GM12872 (cell line): ENCODE results near the gene MICALL1.
A peak's percentile ranks its signal among the peaks of the same experiment; 100 is the strongest.

Experiments used
- CTCF ChIP-seq: IDR thresholded peaks from 3 replicates; pipeline ENCODE4 v1.5.1; 2011; ENCODE audit warnings: low read depth, mild to moderate bottlenecking, low read length, moderate library complexity; ENCODE audit not compliant: insufficient read depth

The MICALL1 gene

GRCh38 chr22:37982938-37983859 lies 77.1 kb downstream of the MICALL1 start:
- peak; percentile 20; the same call in 1 of the 3 replicates for TF ChIP-seq CTCF

DNA sequence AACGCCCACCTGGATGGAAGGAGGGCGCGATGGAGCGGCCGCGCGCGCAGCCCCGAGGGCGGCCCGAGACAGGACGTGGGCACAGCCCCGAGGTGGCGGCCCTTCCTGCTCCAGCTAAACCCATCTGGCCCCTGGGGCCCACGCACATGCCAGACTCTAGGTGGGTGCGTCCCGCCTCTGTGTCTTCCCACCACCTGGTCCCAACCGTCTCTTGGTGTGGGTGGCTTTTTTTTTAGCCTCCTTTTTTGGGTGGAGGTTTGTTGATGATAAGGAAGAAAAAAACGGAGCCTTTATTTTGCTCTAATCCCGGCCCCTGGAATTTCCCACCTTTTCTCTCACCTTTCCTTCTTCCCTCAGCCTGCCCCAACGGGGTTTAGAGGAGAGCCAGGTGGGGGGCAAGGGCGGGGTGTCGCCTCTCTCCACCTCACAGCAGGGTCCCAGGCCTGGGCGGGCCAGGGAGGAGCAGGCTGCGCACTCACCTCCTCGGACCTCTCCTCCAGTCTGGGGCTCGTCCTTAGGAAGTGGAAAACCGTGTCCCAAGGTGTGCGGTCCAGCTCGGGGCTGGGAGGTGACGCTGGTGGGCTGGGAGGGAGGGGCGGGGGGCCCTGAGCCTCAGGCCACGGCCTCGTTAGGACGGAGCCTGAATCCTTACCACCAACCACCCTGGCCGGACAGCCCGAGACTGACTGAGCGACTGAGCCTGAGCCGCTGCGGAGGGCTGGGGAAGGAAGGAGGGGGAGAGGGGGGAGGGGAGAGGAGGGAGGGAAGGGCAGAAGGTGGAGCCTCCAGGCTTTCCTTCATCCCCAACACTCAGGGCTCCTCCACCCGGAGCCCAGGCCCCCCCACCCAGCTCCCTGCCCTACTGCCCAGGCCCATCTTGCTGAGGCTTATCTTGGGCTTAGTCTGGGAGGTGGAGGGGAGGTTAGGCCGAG lies 78.0 kb downstream of the MICALL1 start, which contains the start of gene SOX10:
SOX10 (minus strand) TSS at position 696 of the 932 bp plus-strand sequence. CDS start 771 bp downstream, outside the sequence.
- TF ChIP-seq CTCF, result no peak

DNA sequence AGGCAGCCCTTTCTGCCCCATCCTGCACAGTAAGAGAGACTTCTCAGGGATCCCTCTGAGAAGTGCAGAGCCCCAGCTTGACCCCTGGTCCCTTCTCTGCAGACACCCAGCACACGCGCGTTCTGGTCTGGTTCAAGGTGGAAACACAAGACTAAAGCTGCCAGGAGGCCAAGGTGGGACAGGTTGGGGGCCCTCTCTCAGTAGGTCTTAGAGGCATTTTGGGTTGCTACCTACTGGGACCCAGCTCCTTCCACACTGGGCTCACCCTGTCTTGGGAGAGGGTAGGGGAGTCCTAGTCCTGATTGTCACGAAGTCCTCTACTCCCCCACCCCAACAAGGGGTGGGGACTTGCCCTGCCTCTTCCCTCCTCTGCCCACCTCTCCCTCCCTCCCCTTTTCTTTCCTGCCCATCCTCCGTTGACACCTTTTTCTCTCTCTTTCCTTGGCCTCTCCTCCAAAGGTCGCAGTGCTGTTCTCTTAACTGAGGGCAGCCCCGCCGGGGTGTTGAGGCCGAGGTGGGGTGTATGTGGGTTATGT lies 79.0 kb downstream of the MICALL1 start:
- TF ChIP-seq CTCF, result no peak

GRCh38 chr22:37985751-37986281 lies 79.7 kb downstream of the MICALL1 start:
- TF ChIP-seq CTCF, result no peak

GRCh38 chr22:37986371-37986770 lies 80.3 kb downstream of the MICALL1 start:
- TF ChIP-seq CTCF, result no peak

DNA sequence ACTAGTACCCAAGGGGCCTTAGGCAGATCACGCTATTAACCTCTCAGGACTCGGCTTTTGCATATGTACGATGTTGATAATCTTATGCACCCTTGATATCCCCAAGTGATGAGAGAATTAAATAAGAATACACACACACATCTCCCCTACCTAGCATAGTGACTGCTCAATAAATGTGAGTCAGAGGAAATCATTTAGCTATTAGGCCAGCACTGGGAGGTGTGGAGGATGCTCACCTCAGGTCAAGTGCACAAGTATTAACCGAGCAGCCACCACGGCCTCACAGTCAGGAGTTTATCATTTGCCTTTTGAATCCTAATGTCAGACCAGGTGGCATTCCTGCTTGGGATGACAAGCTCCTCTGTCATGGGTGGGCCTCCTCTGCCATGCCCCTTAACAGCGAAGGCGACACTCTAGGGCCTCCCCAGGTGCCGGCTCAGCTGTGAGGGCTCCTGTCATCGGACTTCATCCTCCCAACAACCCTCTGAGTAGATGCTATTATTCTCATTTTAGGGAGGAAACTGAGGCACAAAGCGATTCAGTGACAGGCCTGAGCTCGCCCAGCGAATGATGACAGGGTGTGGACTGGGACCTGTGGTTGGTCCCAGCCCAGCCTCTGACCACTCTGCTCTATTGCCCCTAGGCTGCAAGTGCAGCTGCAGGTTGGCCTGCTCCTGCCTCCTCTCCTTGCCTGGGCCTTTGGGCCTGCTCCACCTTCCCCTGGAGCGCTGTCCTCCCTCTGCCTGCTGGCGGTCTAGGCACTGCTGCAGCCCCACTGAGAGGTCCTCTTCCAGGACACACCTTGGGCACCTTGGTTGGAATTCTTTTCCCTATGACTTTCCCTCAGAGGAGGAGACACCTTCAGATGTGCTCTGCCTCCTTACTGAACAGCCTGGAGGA lies 83.3 kb downstream of the MICALL1 start:
- TF ChIP-seq CTCF, result no peak
